NCI-H2029 (cell line): ENCODE results near the gene SPRY1.

ENCODE experiments used
- DNase-seq: peaks from one replicate; lab custom pipeline; 2025; lab: John Stamatoyannopoulos, UW

The SPRY1 gene

GRCh38 chr4:123396307-123397143 lies at the start of gene SPRY1:
Gene SPRY1, plus strand, starts transcription at chr4:123396795. Its CDS starts 4,797 bp downstream, at chr4:123401592.
- peak; percentile 82 for DNase-seq

GRCh38 chr4:123346951-123347350 lies 49.6 kb upstream of the SPRY1 start:
- no peak for DNase-seq

- no peak for DNase-seq
These were observed 47.6 kb upstream of the SPRY1 start for GRCh38 chr4:123348946-123349345.

GRCh38 chr4:123349421-123350190 lies 47.0 kb upstream of the SPRY1 start:
- no peak for DNase-seq

- no peak for DNase-seq
These were observed 46.4 kb upstream of the SPRY1 start for GRCh38 chr4:123350191-123350544.

- DNase-seq, result no peak
These were observed 45.9 kb upstream of the SPRY1 start for GRCh38 chr4:123350726-123351125.

GRCh38 chr4:123351713-123352112 lies 44.9 kb upstream of the SPRY1 start:
- DNase-seq, result no peak

- no peak for DNase-seq
These were observed 44.2 kb upstream of the SPRY1 start for GRCh38 chr4:123352240-123352945.

GRCh38 chr4:123352966-123353365 lies 43.6 kb upstream of the SPRY1 start:
- DNase-seq, result no peak

GRCh38 chr4:123353656-123354055 lies 42.9 kb upstream of the SPRY1 start:
- no peak for DNase-seq

- no peak for DNase-seq
These were observed 41.9 kb upstream of the SPRY1 start for GRCh38 chr4:123354701-123355100.

GRCh38 chr4:123356921-123357320 lies 39.7 kb upstream of the SPRY1 start:
- no peak for DNase-seq

- DNase-seq, result no peak
These were observed 36.9 kb upstream of the SPRY1 start for GRCh38 chr4:123359449-123360315.

GRCh38 chr4:123361195-123361861 lies 35.3 kb upstream of the SPRY1 start:
- no peak for DNase-seq

- no peak for DNase-seq
These were observed 34.5 kb upstream of the SPRY1 start for GRCh38 chr4:123362103-123362502.

- DNase-seq, result no peak
These were observed 32.9 kb upstream of the SPRY1 start for GRCh38 chr4:123363729-123364128.

- peak; percentile 24 for DNase-seq
These were observed 31.7 kb upstream of the SPRY1 start for GRCh38 chr4:123364906-123365305.

GRCh38 chr4:123365412-123365811 lies 31.2 kb upstream of the SPRY1 start:
- no peak for DNase-seq

- no peak for DNase-seq
These were observed 30.3 kb upstream of the SPRY1 start for GRCh38 chr4:123366144-123366748.

- no peak for DNase-seq
These were observed 17.8 kb upstream of the SPRY1 start for GRCh38 chr4:123378794-123379193.

- DNase-seq, result no peak
These were observed 17.2 kb upstream of the SPRY1 start for GRCh38 chr4:123379392-123379791.
